ENCODE data around the gene SLC2A11.
"Not testable (repeated sequence)": the region's sequence is repeated elsewhere in the genome, so short reads cannot be mapped to it uniquely, and the experiment has no call there.

Gene SLC2A11

DNA sequence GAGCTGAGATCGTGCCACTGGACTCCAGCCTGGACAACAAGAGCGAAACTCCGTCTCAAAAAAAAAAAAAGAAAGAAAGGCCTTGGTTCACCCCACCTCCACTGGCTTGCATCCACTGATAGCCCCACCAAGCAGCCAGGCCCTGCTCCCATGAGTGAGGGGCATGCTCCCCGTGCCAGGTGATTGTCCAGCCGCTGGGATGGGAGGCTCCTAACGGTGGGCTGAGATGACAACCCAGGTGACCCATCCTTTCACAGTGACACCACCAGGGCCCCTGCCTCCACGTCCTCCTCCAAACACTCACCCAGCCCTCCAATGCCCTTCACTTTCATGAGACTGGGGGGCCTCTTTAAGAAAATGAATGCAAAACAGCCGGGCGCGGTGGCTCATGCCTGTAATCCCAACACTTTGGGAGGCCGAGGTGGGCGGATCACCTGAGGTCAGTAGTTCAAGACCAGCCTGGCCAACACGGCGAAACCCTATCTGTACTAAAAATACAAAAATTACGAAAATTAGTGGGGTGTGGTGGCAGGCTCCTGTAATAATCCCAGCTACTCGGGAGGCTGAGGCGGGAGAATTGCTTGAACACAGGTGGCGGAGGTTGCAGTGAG is 10.3 kb upstream of the SLC2A11 start:
- DNase-seq, result no peak

DNA sequence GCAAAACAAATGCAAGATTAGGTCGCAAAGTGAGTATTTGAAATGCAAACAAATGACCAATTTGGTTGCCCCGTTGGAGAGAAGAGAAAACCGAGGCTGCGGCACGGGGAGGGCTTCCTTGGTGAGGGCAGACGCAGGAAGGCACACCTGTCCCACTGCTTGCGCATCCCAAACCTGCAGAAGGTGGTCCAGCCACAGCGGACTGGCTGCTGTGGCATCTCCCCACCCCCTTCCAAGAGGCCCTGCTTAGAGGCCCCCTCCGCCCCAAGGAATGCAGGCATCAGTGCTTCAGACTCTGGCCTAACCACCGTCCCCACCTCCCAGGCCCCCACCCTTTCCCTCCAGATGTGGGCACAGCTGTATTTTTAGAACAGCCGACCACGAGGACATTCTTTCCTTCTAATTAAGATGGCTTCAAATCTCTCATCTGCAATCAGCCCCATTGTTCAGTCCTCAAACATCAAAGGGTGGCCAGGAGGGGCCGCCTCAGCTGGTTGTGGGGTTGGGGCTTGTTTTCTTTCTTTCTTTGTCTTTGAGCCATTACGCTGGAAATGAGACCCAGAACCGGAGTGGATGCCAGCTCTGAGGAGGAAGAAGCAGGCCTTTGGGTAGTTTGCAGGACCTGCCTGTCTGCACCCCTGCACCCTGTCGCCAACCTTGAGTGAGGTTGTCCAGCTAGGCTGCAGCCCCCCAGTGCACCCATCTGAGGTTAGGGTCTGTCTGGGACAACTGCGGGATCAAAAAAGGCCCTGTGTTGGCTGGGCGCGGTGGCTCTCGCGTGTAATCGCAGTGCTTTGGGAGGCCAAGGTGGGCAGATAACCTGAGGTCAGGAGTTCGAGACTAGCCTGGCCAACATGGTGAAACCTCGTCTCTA is 9.4 kb upstream of the SLC2A11 start:
- DNase-seq, result no peak

DNA sequence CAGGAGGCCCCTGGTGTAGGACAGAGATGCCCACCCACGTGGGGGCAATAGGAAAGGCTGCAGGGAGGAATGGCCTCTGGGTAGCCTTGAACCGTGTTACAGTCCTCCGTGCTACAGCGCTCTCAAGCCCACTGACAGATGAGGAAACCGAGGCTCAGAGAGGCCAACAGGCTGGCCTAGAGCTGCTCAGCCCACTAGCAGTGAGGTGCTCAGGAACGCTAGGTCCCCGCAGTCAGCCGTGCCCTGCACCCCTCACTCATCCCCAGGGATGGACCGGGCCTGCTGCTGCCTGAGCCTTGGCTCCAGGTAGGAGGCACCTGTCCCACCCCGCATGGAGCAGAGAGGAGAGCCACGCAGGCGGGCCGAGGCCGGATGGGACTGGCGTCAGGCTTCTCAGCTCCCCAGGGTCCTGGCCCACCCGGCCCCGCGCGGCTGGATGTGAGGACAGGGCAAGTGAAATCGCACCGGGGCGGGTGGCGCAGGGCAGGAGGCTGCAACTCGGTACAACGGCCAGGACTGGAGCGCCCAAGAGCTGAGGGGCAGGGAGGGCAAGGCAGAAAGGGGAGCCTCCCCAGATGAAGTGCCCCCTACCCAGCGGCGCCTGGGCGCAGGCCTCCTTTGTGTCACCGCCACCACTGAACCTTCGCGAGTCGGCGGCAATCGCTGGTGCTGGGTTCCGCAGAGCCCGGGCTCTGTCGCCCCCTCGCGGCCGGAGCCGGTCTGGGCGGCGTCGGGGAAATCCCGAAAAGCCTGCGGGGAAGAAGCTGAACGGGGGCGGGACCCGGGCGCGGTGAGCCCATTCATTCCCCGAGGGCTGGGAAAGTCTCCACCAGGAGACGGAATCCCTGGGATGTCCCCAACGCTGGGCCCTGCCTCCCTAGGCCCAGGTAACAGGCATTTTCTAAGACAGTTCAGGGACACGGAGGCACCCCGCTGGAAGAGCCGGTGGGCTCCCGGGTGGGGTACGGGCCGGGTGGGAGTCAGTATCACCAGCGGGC is 8.4 kb upstream of the SLC2A11 start:
- DNase-seq, result peak; percentile 83

DNA sequence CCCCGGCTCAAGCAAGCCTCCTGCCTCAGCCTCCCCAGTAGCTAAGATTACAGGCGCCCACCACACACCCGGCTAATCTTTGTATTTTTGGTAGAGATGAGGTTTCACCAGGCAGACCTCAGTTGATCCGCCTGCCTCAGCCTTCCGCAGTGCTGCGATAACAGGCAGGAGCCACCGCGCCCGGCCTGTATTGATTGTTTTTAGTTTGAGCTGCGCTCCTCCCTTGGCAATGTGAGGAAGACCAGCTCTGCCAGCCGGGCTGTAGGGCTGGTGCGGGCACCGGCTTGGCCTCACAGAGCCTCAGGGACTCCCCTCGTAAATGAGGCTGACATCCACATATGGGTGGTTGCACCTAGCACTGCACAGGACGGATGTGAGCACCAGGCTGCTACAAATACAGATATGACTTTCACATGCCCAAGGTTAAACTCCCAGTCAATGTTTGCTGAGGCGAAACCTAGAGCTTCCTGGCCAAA is 7.5 kb upstream of the SLC2A11 start:
- no peak for DNase-seq

DNA sequence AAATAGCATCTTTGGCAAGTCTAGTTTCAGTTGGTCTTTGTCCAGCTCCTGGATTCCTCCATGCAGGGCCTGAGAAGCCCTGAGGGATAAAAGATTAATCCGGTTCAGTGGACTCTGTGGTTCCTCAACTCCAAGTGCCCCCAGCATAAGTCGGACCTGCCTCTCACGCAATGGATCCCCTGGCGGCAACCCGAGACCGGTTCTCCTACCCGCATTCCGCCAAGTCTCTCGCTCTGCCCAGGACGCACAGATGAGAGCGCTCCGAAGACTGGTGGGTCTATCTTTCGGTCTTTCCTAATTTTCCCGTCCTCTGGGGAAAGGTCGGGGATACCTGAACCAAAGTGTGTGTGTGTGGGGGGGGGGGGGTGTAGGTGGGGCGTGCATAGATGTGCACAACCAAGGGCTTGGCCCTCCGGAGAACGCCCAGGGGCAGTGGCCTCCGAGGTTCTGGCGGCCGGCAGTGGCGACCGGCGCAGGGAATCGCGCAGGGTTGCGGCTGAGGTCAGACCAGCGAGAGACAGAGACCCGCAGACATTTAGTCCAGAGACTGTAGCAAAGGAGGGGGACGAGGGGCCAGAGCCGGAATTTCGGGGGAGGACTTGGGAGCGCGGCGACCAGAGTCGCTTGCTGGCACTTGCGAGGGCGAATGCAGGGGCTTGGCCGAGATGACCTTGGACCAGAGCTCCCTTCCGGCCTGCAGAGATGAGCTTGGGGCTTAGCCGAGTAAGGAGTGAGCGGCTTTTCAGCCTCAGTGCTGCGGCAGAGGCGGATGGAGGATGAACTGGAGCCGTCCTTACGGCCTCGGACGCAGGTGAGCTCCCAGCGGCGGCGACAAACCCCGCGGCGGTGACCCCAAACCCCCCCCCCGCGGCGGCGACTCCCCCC is 712 bp upstream of the SLC2A11 start:
- no peak for DNase-seq

DNA sequence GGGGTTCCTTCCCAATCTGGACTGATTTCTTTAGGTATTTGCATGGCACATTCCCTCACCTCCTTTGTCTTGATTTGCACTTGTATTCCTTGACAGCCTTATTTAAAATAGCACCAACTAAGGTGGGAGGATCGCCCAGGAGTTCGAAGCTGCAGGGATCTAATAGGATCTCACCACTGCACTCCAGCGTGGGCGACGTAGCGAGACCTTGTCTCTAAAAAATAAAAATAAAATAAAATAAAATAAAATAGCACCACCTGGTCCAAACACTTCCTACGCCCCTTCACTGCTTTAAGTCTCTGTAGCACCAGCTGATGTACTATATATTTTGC is 775 bp downstream of the SLC2A11 start:
- no peak for DNase-seq

DNA sequence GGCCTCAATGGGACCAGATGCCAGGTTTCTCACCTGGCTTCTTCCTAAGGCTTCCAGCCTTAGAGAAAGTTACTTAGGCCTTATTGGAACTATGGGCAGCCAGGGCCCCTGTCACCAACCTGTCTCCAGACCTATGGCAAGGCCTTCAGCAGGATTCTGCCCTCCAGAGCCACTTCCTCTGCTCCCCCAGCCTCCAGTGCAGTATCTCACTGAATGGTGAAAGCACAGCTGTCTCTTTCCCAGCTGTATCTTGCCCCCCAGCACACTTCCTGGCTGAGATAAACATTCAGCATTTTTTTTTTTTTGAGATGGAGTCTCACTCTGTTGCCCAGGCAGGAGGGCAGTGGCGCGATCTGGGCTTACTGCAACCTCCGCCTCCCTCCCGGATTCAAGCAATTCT is 1.5 kb downstream of the SLC2A11 start:
- no peak for DNase-seq

DNA sequence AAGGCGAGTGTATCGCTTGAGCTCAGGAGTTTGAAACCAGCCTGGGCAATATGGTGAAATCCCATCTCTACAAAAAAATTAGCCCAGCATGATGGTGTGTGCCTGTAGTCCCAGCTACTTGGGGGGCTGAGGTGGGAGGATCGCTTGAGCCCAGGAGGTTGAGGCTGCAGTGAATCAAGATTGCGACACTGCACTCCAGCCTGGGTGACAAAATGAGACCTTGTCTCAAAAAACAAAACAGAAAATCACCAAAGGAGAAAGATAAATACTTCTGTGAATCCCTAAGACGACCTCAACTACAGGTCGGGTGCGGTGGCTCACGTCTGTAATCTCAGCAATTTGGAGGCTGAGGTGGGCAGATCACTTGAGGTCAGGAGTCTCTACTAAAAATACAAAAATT is 2.5 kb downstream of the SLC2A11 start:
- not testable (repeated sequence) for DNase-seq

DNA sequence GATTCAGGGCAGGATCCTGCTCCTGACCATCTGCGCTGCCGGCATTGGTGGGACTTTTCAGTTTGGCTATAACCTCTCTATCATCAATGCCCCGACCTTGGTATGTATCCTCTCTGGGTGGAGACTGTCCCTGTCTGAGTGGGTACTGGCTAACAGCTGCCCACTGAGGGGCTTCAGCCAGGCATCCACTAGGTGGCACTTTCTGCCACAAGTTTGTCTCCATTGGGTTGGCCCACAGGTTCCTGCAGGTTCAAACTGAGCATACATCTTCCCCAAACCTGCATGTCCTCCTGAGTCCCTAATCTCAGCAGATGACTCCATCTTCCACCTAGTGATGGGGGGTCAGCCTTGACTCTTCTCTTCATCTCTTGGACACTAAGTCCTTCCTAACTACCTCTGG is 4.4 kb downstream of the SLC2A11 start:
- peak; percentile 43 for DNase-seq

DNA sequence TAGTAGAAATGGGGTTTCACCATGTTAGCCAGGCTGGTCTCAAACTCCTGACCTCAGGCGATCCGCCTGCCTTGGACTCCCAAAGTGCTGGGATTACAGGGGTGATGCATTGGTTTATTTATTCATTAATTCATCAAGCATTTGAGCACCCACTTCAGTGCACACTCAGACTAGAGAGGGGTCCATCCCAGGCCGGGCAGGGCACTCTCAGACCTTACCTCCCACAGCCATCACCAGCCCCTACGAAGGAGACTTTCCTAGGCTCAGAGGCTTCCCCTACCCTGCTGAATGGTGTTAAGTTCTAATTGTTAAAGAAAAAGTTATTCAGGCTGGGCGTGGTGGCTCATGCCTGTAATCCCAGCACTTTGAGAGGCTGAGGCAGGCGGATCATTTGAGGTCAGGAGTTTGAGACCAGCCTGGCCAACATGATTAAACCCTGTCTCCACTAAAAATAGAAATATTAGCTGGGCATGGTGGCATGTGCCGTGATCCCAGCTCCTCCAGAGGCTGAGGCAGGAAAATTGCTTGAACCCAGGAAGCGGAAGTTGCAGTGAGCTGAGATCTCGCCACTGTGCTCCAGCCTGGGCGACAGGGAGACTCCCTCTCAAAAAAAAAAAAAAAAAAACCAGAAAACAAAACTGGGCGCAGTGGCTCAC is 7.0 kb downstream of the SLC2A11 start:
- not testable (repeated sequence) for DNase-seq

DNA sequence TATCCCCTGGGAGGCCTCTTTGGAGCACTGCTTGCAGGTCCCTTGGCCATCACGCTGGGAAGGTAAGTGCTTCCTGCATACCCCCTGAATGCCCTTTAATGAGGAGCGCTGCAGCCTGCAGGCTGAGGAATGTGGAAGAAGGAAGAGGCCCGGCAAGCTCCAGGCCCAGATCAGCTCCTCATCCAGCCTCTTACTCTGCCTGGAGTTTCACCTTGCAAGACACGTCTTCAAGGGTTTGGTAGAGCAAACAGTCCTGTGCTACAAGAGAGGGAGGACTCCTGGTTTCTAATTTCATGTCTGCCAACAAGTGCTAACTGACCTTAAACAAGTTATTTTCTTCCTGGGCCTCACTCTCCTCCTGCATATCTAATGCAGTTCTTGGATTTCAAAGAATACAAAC is 10.9 kb downstream of the SLC2A11 start:
- no peak for DNase-seq

DNA sequence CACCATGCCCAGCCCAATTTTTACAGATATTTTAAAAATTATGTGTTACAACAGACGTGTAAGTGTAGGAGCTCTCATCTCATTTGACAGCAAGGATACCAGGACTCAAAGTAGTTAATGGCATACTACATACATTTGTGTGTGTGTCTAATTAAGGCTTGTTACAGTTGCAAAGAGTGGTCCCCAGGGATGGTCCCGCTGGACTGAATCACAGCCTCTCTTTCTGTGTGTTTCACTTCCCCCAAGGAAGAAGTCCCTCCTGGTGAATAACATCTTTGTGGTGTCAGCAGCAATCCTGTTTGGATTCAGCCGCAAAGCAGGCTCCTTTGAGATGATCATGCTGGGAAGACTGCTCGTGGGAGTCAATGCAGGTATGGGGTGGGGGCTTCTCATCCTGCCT is 17.2 kb downstream of the SLC2A11 start:
- no peak for DNase-seq

DNA sequence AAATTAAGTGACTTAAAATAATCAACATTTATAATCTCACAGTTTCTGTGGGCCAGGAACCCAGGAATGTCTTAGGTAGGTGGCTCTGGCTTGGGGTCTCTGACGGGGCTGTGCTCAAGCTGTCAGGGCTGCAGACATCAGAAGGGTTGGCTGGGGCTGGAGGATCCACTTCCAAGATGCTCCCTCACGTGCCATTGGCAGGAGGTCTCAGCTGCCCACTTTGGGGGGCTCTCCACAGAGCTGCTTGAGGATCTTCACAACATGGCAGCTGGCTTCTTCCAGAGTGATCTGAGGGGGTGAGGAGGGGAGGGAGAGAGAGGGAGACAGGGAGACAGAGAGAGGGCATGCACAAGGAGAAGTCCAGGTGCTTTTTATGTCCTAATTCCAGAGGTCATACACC is 18.1 kb downstream of the SLC2A11 start:
- DNase-seq, result no peak

DNA sequence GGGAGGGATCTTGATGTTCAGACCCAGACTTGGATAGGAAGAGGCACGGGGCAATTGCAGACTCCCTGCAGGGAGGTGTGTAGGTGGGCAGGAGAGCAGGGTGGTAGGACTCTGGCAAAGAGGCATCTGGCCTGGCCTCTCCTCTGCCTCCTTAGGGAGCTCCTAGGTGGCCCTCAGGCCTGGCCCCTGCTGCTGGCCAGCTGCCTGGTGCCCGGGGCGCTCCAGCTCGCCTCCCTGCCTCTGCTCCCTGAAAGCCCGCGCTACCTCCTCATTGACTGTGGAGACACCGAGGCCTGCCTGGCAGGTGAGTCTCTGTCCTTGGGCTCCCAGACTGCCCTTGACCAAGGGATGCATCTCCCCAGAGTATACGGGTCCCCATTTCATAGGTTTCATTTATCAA is 19.9 kb downstream of the SLC2A11 start:
- no peak for DNase-seq

DNA sequence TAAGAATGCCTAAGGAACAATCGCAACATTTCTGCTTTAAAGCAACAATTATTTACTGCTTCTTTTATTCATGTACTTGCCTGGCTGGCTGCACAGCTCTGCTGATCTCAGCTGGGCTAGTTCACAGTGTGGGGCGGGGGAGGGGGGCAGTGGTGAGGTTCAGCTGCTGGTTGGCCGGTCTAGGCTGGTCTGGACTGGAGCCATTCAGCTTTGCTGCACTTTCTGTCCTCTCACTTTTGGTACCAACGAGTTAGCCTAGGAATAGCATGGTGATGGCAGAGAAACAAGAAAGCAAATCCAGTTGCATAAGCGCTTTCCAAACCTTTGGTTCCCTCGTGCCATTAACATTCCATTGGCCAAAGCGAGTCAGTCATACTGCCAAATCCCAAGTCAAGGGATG is 20.5 kb downstream of the SLC2A11 start:
- no peak for DNase-seq

DNA sequence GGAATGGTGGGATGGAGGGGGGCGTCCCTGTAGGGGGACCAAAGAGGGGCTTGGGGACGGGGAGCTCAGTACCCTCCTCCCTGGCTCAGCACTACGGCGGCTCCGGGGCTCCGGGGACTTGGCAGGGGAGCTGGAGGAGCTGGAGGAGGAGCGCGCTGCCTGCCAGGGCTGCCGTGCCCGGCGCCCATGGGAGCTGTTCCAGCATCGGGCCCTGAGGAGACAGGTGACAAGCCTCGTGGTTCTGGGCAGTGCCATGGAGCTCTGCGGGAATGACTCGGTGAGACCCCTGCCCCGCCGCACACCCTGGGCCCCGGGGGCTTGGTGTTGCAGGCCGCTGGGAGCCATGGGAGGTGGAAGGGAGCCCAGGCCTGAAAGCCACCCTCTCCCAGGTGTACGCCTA is 24.7 kb downstream of the SLC2A11 start:
- DNase-seq, result no peak

DNA sequence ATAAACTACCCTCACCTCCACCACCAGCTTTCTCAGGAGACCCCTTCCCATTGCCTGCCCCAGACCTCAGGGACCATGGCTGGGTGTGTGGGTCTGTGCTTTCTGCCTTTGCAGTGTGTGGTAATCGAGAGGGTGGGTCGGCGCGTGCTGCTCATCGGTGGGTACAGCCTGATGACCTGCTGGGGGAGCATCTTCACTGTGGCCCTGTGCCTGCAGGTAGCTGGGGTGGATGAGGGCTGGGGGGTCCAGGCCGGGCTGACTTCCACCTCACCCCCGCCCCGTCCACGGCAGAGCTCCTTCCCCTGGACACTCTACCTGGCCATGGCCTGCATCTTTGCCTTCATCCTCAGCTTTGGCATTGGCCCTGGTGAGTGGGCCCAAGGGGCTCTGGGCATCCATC is 26.0 kb downstream of the SLC2A11 start:
- no peak for DNase-seq

DNA sequence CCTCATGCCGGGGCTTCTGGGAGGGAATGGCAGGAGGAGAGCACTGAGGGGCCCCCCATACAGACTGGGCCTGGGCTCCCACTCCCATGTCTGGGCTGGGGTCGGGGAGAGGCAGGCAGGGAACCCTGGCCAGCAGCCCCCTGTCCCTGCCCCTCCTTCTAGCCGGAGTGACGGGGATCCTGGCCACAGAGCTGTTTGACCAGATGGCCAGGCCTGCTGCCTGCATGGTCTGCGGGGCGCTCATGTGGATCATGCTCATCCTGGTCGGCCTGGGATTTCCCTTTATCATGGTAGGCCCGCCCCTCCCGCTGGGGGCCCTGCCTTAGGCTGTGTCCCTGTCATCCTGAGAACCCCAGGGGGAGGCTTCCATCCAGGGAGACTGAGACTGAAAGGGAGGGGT is 26.5 kb downstream of the SLC2A11 start:
- no peak for DNase-seq

DNA sequence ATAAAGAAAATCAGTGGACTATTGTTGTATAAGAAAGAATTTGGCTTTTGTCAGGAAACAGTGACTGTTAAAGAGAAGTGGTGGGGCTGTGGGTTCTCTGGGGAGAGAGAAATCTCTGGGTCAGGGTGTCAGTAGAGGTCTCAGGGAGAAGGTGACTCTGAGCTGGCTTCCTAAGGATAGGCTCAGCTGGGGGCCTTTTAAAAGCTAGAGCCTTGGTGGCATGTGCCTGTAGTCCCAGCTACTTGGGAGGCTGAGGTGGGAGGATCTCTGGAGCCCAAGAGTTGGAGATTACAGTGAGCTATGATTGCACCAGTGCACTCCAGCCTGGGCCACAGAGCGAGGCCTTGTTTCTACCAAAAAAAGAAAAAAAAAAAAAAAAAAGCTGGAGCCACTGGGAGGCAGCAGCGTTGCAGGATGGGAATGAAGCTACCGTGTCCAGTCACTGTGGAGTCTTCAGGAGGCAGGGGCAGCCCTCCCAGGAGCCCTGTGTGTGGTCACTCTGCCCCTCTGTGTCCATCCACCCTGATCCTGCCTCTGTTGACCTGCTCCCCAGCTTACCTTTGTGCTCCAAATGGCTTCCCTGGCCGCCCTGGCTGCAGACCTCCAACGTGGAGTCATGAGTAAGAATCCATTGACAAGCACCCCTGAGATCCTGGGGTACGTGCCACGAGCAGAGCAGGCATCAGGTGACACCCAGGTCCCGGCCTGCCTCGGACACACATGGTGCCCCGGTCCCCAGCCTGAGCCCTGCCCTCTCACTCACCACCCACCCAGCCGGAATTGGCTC is 31.1 kb downstream of the SLC2A11 start:
- no peak for DNase-seq

DNA sequence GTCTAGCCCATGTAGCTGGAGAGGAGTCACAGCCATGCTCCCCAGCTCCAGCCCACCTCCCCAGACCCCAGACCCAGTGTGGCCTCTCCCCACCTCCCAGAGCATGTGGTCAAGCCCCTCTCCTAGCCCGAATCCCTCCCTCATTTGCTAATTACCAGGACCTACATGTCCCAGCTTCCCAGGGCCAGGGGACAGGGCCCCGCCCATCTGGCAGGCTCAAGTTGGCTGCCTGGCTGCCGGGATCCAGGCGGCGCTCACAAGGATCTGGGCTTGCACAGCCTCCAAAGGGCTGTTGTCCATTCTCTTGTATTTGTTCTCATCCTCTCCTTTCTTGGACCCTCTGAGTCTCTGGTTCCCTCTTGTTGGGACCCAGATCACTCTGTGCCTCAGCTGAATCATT is 31.9 kb downstream of the SLC2A11 start:
- DNase-seq, result no peak

DNA sequence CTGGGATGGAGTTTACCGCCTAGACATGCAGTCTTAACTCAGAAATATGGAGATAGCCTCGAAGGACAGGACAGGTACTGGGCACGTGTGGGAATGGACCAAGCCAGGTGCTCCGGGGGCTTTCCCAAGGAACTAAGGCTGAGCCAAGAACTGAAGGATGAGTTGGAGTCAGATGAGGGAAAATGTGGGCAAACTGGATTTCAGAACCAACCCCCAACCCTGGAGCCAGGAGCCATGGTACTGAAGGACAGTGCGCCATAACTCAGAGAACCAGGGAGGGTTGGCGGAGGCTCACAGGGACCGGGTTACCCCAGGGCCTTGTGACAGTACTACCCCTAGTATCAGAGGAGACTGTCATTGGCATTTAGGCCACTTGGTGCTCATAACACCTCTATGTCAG is 34.1 kb downstream of the SLC2A11 start:
- DNase-seq, result no peak

All from stimulated activated CD4-positive, alpha-beta T cell treated with anti-CD3 and anti-CD28 coated beads, Interleukin-1b, Interleukin-23, amount 100 ng/mL, for 48 hours (primary cell).